ENCODE data around the gene ANTXR2.

DNA sequence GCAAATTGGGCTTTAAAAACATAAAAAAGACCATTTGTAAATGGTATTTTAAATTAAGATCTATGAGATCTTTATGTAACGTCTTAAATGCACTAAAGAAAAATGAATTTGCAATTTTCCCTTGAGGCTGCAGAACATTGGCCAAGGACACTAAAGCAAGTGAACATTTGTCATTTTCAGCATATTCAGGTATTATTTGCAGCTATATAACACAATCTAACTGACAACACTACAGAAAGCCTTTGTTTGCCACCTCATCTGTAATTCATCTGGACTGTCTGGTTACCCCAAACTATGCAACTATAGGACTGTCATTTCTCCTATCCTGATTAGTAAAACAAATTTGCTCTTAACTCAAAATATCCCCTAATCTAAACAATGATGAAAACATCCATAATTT is 74.8 kb downstream of the ANTXR2 start:
- TF ChIP-seq ZNF274 (IDR thresholded peaks at IDR 0.05; ENCODE audit: borderline replicate concordance, extremely low read depth, low read length) (no peak), KDM5A (IDR thresholded peaks at IDR 0.05; ENCODE audit: low read length) (no peak), POU5F1 (IDR thresholded peaks at IDR 0.05; ENCODE audit: low read depth, low read length) (no peak), TBP (IDR thresholded peaks at IDR 0.05; ENCODE audit: low read depth, low read length) (no peak), BRCA1 (IDR thresholded peaks at IDR 0.05; ENCODE audit: low read depth, low read length) (no peak), SP1 (IDR thresholded peaks at IDR 0.05; ENCODE audit: low read depth, low read length) (no peak), SIRT6 (IDR thresholded peaks at IDR 0.05; ENCODE audit: low read length) (no peak), HDAC6 (IDR thresholded peaks at IDR 0.05; ENCODE audit: low read depth, low read length) (no peak), POLR2AphosphoS5 (IDR thresholded peaks at IDR 0.05; ENCODE audit: low read depth, low read length) (no peak)
- TF ChIP-seq, protein P1, sequence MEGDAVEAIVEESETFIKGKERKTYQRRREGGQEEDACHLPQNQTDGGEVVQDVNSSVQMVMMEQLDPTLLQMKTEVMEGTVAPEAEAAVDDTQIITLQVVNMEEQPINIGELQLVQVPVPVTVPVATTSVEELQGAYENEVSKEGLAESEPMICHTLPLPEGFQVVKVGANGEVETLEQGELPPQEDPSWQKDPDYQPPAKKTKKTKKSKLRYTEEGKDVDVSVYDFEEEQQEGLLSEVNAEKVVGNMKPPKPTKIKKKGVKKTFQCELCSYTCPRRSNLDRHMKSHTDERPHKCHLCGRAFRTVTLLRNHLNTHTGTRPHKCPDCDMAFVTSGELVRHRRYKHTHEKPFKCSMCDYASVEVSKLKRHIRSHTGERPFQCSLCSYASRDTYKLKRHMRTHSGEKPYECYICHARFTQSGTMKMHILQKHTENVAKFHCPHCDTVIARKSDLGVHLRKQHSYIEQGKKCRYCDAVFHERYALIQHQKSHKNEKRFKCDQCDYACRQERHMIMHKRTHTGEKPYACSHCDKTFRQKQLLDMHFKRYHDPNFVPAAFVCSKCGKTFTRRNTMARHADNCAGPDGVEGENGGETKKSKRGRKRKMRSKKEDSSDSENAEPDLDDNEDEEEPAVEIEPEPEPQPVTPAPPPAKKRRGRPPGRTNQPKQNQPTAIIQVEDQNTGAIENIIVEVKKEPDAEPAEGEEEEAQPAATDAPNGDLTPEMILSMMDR (IDR thresholded peaks at IDR 0.05; ENCODE audit: control extremely low read depth in 1 of 3, insufficient read depth in 1 of 3, low read depth in 1 of 3, low read length in 3 of 3) = no peak

All from H1 (cell line).